Heart right ventricle (tissue), 16 donors: ENCODE results near the gene MIA3. TPM values are rescaled to one million over a fixed set of nuclear protein-coding genes. Genes with fewer than 3 reads are reported as not detected.

Experiments
- ATAC-seq, 8 donors: fragments of 200-7000 bp; cut with Tn5 transposase; one replicate each; pipeline ENCODE4 v1.9.1; 2020; ENCODE audit warnings: mild to moderate bottlenecking in 8 of 8, moderate library complexity in 8 of 8, moderate number of reproducible peaks in 1 of 8
- DNase-seq, 2 donors: peaks; one replicate each; pipeline ENCODE4 v3.0.0-alpha.2; 2020
- H3K27ac ChIP-seq, 10 donors: fragments of 200-600 bp; sonication (generic) in 2 of 10; one replicate each; pipeline versions ENCODE4 v1.5.0 to v1.8.0; 2020 to 2022; ENCODE audit warnings: mild to moderate bottlenecking in 3 of 10
- H3K27me3 ChIP-seq, 7 donors: fragments of 200-600 bp; one replicate each; pipeline ENCODE4 v1.8.0; 2021 to 2022; ENCODE audit warnings: mild to moderate bottlenecking in 2 of 7
- H3K36me3 ChIP-seq, 9 donors: fragments of 200-600 bp; sonication (generic) in 1 of 9; one replicate each; pipeline versions ENCODE4 v1.5.0 to v1.8.0; 2020 to 2022; ENCODE audit warnings: mild to moderate bottlenecking in 2 of 9
- H3K4me1 ChIP-seq, 9 donors: fragments of 200-600 bp; sonication (generic) in 1 of 9; one replicate each; pipeline versions ENCODE4 v1.5.0 to v1.8.0; 2020 to 2022; ENCODE audit warnings: mild to moderate bottlenecking in 4 of 9
- H3K4me3 ChIP-seq, 10 donors: fragments of 200-600 bp; sonication (generic) in 2 of 10; one replicate each; pipeline versions ENCODE4 v1.5.0 to v1.8.0; 2020 to 2022; ENCODE audit warnings: mild to moderate bottlenecking in 7 of 10, moderate library complexity in 2 of 10
- H3K9me3 ChIP-seq, 11 donors: fragments of 200-600 bp in 10 of 11; sonication (generic) in 2 of 11; one replicate each; pipeline versions ENCODE4 v1.5.0 to v1.8.0; 2013 to 2022; ENCODE audit warnings: mild to moderate bottlenecking in 2 of 11, control low read depth in 1 of 11, moderate library complexity in 1 of 11
- WGBS, 2 donors: extraction: QIAGEN DNeasy Blood & Tissue Kit; methylation state at CpG; one replicate each; pipeline ENCODE4 v1.1.7; 2013; ENCODE audit warnings: inconsistent platforms in 1 of 2; 5-methylcytosine and 5-hydroxymethylcytosine counted together
- intact Hi-C, 10 donors: fragments of 100-400 bp; cut with DNase I; formaldehyde crosslinking; loops; one replicate each; pipeline versions ENCODE4 v1.11.1 to v1.14.2; 2022
- polyA plus RNA-seq, 2 donors: library from polyadenylated mRNA; stranded (reverse); fragments of 200-250 nt; gene quantifications; one replicate each; pipeline ENCODE4 v1.2.3, GENCODE V29; 2013
- total RNA-seq, 10 donors: library from RNA; stranded (reverse); fragmentation: NEBNext Ultra II Directional in 3 of 10; extraction: Animal tissue kit (Norgen Biotek cat#: 25700) in 3 of 10; gene quantifications; one replicate each; pipeline versions ENCODE4 v1.2.1 to v1.2.4, GENCODE V29; 2021 to 2023
- TF ChIP-seq, protein P1 (sequence below), 9 donors: fragments of 200-600 bp; sonication (generic) in 2 of 9; IDR thresholded peaks; one replicate each; pipeline versions ENCODE4 v1.5.0 to v1.8.0; 2021 to 2022; ENCODE audit warnings: antibody characterized with exemption in 9 of 9, mild to moderate bottlenecking in 5 of 9, moderate library complexity in 1 of 9
- donor health status: Arrhythmogenic right ventricular cardiomyopathy.
- donor health status: ischemic (EF 13 %, LVEDD 7.1; RV severe dilation, severe dysfunction).
- donor health status: healthy with polysubstance abuse.
- donor health status: DM: no; HTN: yes; CAD: no.
- donor health status: DM: no; HTN: no; CAD: no.
- donor health status: ischemic (EF 25% LVEDD 6.9; RV normal size, moderate dysfunction).
- donor health status: ischemic (EF 25% LVEDD 5.7; RV mildly dilated, moderate dysfunction).
- donor health status: healthy.
- donor health status: DM: yes; HTN: yes; CAD: no.
- donor health status: Ischemic cardiomyopathy.
- donor health status: ischemic (EF 35%, LVEDD 5.7; RV mildly dilated, moderate dysfunction).
- donor health status: nonischemic (EF 11% LVEDD 7.7; RV severe dilation, severe dysfunction).
- donor health status: DM: yes; HTN: yes; CAD: no.
- donor health status: PGD.
- donor health status: ischemic (EF 29% LVEDD 5.4; RV normal size, mild dysfunction).
- donor health status: nonischemic (EF 23%, LVEDD 6.1; RV moderate dilation, normal function).

Gene MIA3
- total and polyA plus RNA-seq, 12 donors: 22.8 to 72.5 (median 56.5) TPM

DNA sequence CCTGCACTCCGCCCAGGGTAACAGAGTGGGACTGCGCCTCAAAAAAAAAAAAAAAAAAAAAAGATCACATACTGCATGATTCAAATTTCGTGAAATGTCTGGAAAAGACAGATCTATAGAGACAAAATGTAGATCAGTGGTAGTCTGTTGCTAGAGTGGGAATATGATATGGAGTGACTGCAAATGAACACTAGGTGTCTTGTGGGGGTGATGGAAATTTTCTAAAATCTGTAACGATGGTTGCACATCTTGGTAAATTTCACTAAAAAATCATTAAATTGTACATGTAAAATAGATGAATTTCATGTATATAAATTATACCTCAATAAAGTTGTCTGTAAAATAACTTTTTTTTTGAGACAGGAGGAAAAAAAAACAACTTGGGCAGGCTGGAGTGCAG is 88.9 kb downstream of the MIA3 start:
- 74 to 94% methylated on average over 4 of the region's 4 CpGs for WGBS, 2 donors

DNA sequence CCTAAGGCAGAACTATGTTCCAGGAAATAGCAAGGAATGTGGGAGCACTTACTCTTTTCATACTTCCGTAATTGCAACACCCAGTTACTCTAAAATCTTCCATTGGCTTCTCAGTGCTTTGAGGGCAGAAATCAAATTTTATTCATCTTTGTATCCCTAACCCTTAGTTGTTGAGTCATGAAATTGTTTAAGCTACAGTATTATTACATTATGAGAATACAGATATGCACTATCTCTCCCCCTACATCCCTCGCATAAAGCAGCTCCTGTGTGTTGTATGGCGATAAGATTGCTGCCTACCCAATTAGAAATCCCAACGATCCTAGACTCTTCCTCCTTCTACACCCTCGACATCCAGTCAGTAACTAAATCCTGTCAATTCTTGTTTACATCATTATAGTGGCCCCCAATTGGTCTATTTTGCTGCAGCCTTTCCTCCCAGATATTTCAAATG is 91.8 kb downstream of the MIA3 start:
- peak overlapping the region in 1 of 10 donors; percentile 98 for H3K27ac ChIP-seq
- H3K4me1 ChIP-seq: peaks cover 0 to 36% (median 26%) of the 10 kb centered on the region in 9 donors
- H3K27me3 ChIP-seq: no peaks in the 10 kb centered on the region
- peak overlapping the region in 1 of 10 donors; percentile 2 for H3K4me3 ChIP-seq
- intact Hi-C loops: loop anchor here in 4 of 10 donors (5.0 to 10.0 kb wide), 4 partner anchors 55 to 245 kb away; no protein-coding TSS in a partner anchor
- no peak for DNase-seq
- ATAC-seq: no peak
- H3K9me3 ChIP-seq: peaks cover 0 to under 1% (median 0%) of the 10 kb centered on the region in 11 donors
- 68 to 70% methylated on average over 5 of the region's 5 CpGs for WGBS, 2 donors
- H3K36me3 ChIP-seq: peaks cover 0 to 6% (median 0%) of the 10 kb centered on the region in 9 donors
- TF ChIP-seq, protein P1, sequence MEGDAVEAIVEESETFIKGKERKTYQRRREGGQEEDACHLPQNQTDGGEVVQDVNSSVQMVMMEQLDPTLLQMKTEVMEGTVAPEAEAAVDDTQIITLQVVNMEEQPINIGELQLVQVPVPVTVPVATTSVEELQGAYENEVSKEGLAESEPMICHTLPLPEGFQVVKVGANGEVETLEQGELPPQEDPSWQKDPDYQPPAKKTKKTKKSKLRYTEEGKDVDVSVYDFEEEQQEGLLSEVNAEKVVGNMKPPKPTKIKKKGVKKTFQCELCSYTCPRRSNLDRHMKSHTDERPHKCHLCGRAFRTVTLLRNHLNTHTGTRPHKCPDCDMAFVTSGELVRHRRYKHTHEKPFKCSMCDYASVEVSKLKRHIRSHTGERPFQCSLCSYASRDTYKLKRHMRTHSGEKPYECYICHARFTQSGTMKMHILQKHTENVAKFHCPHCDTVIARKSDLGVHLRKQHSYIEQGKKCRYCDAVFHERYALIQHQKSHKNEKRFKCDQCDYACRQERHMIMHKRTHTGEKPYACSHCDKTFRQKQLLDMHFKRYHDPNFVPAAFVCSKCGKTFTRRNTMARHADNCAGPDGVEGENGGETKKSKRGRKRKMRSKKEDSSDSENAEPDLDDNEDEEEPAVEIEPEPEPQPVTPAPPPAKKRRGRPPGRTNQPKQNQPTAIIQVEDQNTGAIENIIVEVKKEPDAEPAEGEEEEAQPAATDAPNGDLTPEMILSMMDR (IDR thresholded peaks at IDR 0.05): no peak

More for the DNA sequence above, 88.9 kb downstream of the MIA3 start:
- Histone ChIP-seq H3K4me1 (peaks cover 0 to 25% (median 19%) of the 10 kb centered on the region in 9 donors), H3K27me3 (no peaks in the 10 kb centered on the region), H3K36me3 (peaks cover 0 to 21% (median 0%) of the 10 kb centered on the region in 9 donors), H3K9me3 (peaks cover 0 to 9% (median 0%) of the 10 kb centered on the region in 11 donors), H3K4me3 (no peak overlapping the region), H3K27ac (no peak overlapping the region)
- intact Hi-C loops: loop anchor here in 1 of 10 donors (10.0 kb wide), 1 partner anchor 52 kb away; no protein-coding TSS in a partner anchor
- no peak for ATAC-seq
- no peak for DNase-seq
- TF ChIP-seq, protein P1 (IDR thresholded peaks at IDR 0.05): peak in 1 of 9 donors; percentile 5

DNA sequence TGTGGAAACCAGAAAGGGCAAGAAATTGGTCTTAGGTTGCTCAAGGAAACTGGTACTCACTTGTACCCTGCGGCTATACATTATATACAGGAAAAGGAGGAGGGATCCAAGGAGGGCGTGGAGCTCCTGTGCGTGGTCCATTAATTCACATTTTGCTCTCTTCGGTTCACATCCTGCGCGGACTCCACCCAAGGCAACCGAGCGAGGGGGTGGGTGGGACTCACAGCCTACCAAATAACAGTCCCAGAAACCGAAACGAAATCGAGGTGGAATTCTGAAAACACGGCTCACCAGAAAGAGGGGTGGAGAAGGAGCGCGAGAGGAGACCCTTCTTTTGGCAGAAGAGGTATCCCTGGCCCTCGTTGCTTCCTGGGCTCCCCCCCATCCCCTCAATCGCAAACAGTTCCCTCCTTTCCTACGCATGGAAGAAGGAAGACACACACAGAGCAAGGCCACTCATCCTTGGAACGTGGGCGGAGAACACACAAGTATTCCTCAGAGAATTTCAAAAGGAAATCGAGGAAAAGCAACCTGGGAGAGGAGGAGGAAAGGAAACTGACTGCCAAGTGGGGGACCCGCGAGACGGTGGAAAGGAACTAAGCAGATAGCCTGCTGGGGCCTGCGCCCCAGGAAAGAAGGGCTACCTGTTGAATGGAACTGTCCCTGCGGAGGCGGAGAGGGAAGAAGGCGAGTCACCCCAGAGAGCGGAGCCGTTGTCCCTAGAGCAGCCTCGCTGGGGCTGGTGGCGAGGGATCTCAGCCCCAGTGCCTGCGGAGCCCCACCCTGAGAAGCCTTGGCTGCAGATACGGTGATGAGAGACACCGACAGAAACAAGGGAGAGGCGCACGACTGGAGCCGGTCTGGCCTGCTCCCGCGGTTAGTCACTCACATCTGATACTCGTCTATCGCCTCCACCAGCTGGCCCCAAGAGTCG is 93.7 kb downstream of the MIA3 start:
- peak overlapping the region; percentile 92 to 99 (median 94) for H3K27ac ChIP-seq
- WGBS, 2 donors: 0% methylated on average over 41 to 42 of the region's 42 CpGs
- intact Hi-C loops: loop anchor here in 4 of 10 donors (5.0 to 10.0 kb wide), 3 partner anchors 67 to 247 kb away; no protein-coding TSS in a partner anchor
- H3K27me3 ChIP-seq: no peaks in the 10 kb centered on the region
- peak; percentile 40 to 65 for DNase-seq
- H3K4me1 ChIP-seq: peaks cover 0 to 40% (median 28%) of the 10 kb centered on the region in 9 donors
- ATAC-seq: peak; percentile 16 to 68 (median 32)
- TF ChIP-seq, protein P1 (IDR thresholded peaks at IDR 0.05): no peak
- peaks cover 0 to 23% (median 8%) of the 10 kb centered on the region in 9 donors for H3K36me3 ChIP-seq
- peak overlapping the region; percentile 57 to 97 (median 90) for H3K4me3 ChIP-seq
- H3K9me3 ChIP-seq: no peaks in the 10 kb centered on the region
